Activated gamma-delta T cell treated with Interleukin-2 at 50 U/mL for 16 hours (primary cell): ENCODE data around the gene CPA4.
"Not testable (repeated sequence)": the region's sequence is repeated elsewhere in the genome, so short reads cannot be mapped to it uniquely, and the experiment has no call there.

Source experiments
- DNase-seq: peaks from one replicate; pipeline ENCODE4 v3.0.0-alpha.2; 2020

CPA4 gene

GRCh38 chr7:130303551-130303950 lies 10.6 kb downstream of the CPA4 start:
- no peak for DNase-seq

GRCh38 chr7:130303982-130304381 lies 11.0 kb downstream of the CPA4 start:
- no peak for DNase-seq

GRCh38 chr7:130304878-130305277 lies 11.9 kb downstream of the CPA4 start:
- no peak for DNase-seq

GRCh38 chr7:130305433-130306042 lies 12.6 kb downstream of the CPA4 start:
- DNase-seq, result no peak

GRCh38 chr7:130309986-130310385 lies 17.0 kb downstream of the CPA4 start:
- no peak for DNase-seq

- no peak for DNase-seq
These were observed 21.3 kb downstream of the CPA4 start for GRCh38 chr7:130314305-130314704.

- no peak for DNase-seq
These were observed 26.6 kb downstream of the CPA4 start for GRCh38 chr7:130319541-130319940.

GRCh38 chr7:130321542-130322229 lies 28.7 kb downstream of the CPA4 start:
- not testable (repeated sequence) for DNase-seq

GRCh38 chr7:130322615-130323014 lies 29.7 kb downstream of the CPA4 start:
- no peak for DNase-seq

- DNase-seq, result no peak
These were observed 31.5 kb downstream of the CPA4 start for GRCh38 chr7:130324306-130324943.

GRCh38 chr7:130329681-130330080 lies 36.7 kb downstream of the CPA4 start:
- no peak for DNase-seq

- DNase-seq, result no peak
These were observed 39.5 kb downstream of the CPA4 start for GRCh38 chr7:130332259-130333053.

- DNase-seq, result no peak
These were observed 40.9 kb downstream of the CPA4 start for GRCh38 chr7:130333832-130334231.

- DNase-seq, result no peak
These were observed 41.3 kb downstream of the CPA4 start for GRCh38 chr7:130334274-130334673.

- no peak for DNase-seq
These were observed 44.5 kb downstream of the CPA4 start for GRCh38 chr7:130337410-130337971.

- no peak for DNase-seq
These were observed 45.3 kb downstream of the CPA4 start for GRCh38 chr7:130338233-130338632.

- no peak for DNase-seq
These were observed 48.9 kb downstream of the CPA4 start for GRCh38 chr7:130341882-130342281.

GRCh38 chr7:130342701-130343380 lies 49.9 kb downstream of the CPA4 start:
- no peak for DNase-seq

GRCh38 chr7:130344271-130344866 lies 51.4 kb downstream of the CPA4 start, which contains the start of gene CPA5:
TSS of gene CPA5 (plus strand) at chr7:130344816. CDS start at chr7:130346486, 1,670 bp downstream.
- DNase-seq, result no peak

- DNase-seq, result no peak
These were observed 52.2 kb downstream of the CPA4 start for GRCh38 chr7:130345136-130345535.

- no peak for DNase-seq
These were observed 52.8 kb downstream of the CPA4 start for GRCh38 chr7:130345725-130346124.
